ENCODE data around the gene PCBD1.

Gene PCBD1

DNA sequence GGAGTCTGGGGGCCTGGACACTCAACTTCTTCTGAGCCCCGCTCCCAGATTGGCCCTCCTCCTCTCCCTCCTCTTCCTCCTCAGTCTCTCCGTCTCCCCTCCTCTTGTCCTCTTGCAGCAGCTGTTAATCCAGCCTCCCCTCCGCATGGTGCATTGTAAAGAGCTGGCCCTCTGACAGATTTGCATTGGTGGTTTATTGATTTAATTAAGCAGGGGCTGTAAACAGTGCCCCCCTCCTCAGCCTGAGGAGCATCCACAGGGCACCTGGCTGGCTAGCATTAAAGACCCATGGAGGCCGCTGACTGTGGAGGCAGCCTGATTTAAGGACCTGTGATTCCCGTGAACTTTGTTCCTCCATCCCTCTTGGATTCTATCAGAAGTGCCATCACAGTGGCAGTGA is 28.9 kb upstream of the PCBD1 start:
- no peak for DNase-seq

DNA sequence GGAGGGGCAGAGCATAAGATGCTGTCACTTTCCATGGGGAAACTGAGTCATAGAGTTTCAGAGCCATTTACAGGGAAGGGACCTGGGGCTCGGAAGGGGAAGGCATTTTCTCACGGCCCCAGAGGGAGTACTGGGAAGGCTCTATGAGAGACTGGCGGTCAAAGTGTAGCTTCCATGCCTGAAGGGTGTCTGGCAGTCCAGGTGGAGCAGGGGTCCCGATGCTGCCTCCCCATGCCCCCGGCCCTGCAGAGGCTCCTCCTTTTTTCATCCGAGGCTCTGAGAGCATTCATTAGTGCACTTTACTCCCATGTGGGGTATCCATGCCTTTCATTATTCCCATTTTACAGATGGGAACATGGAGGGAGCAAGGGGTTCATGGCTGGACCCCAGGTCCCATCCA is 27.9 kb upstream of the PCBD1 start:
- DNase-seq: no peak

DNA sequence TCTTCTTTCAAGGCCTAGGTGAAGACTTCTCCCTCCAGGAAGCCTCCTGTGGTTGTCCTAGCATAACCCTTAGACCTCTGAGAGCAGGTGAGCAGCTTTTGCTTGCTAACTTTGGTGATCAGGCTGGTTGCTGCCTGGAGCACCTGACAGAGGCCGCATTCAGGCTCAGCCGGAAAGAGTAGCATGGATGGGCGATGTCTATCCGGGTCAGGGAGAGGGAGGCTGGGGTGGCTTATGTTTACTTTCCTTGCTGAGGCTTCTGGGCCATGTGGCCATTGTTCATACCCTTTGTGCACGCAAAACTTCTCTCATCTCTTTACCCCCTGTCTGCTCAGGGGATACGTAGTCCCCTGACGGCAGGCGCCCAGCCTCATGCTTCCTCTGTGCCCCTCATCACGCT is 27.4 kb upstream of the PCBD1 start:
- DNase-seq: no peak

DNA sequence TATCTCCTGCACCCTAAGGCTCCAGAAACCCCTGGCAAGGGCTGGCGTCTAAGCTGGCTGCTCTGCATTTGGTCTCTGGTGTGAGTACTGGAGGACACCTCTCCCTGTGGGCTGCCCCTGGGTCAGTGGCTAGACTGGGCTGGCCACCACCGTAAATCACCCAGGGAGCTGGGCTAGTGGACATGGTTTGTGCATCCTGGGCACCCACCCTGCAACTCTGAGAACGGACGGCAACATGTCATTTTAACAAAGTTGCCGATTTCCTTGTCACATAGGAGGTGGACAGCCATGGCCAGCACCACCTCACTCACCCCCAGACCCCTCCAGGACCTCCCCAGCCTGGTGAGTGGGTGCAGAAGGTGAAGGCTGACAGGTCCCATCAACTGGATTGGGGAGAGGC is 26.8 kb upstream of the PCBD1 start:
- no peak for DNase-seq

DNA sequence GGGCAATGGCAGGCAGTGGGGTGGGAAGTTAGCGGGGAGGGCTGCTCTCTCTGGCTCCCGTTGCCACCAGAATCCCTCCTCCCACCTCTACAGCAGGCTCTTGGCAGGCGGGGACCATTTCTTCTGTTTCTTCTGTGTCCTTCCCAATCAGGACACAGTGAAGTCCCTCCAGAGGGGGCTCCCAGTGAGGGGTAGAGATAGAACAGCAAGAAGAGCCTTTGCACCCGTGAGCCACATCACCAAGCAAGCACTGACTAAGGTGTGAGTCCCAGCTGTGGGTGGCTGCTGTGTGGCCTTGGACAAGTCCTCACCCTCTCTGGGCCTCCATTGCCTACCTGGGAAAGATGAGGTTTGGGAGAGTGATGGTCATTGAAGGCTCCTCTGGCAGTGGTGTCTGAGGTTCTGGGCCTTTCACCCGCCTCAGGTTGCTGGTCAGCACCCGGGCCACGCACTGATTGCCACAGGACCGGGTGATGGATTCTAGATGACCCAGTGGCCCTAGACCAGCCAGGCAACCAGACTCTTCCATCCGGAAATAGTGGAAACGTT is 26.0 kb upstream of the PCBD1 start:
- DNase-seq: no peak

DNA sequence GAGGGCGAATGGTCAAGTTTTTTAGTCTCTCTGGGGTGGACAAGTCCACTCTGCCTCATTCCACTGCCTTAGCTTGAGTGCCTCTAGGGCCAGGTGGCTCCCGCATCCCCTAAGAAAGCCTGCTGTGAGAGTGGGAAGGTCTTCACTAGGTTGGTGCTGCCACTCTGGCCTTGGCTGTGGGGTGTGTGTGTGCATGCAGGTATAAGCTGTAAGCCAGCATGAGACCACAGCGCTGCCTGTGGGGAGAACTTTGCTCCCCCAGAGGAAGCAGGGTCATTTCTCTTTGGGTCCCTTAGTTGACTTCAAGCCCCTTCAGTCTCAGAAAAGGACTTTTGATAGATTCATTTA is 25.5 kb upstream of the PCBD1 start:
- no peak for DNase-seq

DNA sequence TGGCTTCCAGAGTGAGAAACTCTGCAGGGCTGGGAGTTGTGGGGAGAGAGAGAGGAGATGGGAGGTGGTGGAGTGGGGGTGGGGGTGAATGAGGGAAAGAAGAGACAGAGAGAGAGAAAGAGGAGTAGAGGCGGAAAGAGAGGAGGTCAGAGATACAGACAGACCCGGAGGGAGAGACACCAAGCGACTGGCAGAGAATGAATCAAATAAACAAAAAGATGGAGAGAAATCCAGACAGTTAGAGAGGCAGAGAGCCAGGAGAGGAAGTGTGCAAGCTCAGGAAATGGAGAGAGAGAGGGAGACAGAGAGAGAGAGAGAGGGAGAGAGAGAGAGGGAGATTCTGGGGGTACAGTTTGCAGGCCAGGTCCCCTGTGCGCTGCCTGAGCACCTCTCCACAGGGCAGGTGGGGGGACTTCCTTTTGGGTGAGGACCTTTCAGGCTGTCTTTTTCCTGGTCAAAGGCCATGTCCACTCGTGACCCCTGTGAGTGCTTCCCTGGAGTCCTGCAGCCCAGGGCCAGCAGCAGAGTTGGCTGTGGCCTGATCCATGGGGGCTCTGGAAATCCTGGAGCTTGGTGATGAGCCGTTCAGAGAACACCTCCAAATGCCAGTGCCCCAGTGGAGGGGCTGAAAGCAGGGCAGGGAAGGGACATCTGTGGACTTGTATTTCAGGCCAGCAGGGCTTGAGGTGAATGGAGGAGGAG is 25.0 kb upstream of the PCBD1 start:
- DNase-seq: no peak

DNA sequence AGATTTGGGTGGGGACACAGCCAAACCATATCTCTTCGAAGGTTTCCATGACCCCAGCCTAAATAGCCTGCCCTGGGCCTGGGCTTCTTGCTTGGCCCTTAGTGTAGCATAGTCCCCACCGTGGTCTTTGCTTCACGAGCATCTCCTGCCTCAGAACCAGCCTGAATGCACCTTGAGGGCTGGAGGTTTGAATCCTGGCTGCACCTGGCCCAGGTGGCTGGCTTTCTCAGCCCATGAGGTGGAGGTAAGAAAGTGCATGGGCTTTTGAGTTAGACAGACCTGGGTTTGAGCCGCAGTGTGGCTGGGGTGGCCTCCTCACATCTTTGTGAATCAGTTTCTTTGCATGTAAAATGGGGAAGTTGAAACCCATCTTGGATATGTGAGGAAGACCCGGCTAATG is 24.2 kb upstream of the PCBD1 start:
- DNase-seq: no peak

DNA sequence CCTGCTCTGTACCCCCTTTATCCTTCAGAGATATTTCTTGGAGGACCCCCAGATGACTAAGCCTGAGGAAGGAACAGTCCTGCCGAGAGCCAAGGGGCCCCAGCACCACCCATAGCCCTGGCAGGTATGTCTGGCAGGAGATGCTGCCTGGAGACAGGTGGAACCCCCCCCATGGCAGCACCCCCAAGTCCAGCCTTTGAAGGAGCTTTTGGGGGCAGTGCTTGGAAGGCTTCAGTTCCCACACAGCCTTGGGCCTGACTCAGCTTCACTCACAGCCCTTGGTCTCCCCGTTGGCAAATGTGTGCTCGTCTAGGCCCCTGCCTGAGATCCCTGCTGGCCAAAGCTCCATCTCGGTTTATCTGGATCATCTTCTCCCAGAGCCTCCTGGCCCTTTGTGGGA is 23.0 kb upstream of the PCBD1 start:
- DNase-seq: no peak

DNA sequence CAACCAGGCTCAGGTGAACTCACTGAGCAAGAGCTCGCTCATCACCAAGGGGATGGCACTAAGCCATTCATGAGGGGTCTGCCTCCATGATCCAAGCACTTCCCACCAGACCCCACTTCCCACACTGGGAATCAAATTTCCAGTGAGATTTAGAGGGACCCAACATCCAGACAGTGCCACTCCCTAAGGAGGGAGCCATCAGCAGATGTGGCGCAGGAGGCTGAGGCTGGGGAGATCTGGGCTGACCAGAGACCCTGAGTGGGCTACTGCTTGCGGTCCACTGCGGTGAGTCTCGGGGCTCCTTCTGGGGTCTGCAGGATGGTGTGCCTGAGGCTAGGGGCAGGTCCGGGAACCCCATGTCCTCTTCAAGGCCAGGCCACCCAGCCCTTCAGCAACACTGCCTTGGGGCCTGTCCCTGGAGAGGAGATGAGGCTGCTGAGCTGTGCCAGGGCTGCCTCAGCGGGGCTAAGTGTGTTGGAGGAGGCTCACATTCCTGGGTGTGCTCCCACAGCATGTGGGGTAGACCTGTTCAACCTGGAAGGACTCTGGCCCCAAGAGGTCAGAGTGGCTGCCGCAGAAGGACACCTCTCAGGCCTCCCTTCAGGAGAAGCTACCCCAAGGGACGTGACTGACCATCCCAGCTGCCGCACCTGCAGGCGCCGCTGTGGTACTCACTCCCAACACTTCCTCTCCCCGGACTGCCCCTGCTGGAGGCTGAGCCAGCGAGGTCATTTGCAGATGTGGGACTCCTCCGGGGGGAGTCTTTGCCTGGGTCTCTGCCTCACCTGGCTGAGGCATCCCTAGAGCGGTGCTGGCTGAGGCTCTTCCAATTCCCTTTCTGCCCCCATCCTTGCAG is 22.3 kb upstream of the PCBD1 start:
- no peak for DNase-seq

DNA sequence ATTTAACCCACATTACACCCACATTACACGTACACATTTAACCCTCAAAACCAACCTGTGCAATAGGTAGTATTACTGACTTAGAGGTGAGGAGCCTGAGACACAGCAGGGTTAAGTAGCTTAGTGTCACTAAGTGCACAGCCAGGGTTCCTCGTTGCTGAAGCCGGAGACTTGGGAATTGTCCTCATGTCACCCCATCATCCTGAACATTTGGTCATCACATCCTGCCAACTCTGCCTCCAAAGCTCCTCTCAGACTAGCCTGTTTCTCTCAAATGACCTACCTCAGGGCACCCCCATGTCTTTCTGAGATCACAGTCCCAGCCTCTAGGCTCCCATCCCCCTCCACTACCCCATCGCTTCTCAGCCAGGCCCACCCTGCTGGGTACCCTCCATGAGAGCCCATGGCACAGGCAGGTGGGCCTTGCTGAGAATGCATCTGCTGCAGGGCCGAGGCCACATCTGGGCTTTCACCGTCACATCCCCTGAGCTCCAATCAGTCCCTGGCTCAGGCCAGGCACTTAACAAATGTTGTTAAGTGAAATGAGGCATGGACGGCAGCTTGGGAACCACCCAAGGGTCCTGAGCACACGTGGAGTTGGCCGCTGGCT is 21.1 kb upstream of the PCBD1 start:
- no peak for DNase-seq

DNA sequence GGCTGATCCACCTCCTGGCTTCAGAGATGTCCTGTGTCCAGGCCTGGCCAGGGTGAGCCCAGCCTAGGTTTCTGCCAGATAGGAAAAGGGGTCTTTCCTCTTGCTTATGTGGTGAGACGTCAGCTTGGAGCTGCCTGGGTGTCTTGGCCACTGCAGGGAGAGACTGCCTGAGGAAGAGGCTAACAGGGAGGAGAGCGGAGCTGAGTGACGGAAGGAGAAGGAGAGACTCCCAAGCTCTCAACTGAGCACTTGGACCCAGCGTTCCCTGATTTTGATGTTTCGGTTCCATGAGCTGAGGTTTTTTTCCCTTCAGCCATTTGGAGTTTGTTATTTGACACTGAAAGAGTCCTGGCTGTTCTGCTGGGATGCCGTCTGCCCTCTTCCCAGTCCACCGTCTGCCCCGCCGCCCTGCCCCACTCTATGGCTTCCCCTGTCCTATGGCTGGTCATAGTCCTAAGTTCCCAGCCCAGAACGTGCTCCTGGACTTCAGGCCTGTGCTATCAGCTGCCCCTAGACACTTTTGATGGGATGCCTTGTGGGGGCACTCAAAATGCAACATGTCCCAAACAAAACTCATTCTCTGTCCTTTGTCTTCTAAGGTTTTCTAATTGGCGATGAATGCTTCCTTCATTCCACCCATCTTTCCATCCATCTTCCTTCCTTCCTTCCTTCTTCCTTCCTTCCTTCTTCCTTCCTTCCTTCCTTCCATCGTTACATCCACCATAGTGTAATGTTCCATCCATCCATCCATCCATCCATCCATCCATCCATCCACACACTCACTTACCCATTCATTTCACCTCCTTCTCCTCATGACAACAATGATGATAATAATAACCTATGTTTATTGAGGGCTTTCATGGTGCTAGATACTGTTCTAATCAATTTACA is 20.3 kb upstream of the PCBD1 start:
- DNase-seq: no peak

DNA sequence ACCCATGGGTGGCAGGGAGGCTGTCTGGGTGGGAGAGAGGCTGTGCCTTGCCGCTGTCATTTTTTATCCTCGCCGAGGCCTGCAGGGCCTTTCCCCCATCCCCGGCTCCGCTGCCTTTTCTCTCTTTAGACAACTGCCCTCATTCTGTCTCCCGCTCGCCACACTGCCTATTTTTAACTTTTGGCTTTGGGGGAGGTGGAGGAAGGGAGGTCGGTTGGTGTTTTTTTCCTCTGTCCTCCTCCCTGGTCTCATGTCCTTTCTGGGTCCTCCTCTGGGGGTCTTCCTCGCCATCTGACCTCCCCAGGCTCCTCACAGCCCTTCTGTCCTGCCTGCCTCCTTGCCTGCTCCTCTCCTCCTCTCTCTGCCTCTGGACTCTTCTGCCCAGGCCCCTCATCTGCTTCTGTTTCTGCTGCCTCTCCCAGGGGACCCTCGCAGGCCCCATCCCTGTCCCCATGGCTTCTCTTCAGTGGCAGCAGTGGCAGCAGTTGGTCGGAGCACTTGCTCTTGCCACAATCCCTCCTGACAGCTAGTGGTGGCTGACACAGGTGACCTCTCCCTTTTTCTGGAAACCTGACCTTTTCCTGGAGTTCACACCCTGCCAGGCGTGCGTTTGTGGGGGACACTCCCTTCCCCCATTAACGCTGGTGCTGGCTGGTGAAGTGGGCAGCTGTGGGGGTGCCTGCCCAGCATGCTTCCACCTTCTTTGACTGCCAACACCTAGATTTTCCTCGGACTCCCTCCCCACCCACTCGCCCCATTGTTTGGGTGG is 19.5 kb upstream of the PCBD1 start:
- DNase-seq: no peak

DNA sequence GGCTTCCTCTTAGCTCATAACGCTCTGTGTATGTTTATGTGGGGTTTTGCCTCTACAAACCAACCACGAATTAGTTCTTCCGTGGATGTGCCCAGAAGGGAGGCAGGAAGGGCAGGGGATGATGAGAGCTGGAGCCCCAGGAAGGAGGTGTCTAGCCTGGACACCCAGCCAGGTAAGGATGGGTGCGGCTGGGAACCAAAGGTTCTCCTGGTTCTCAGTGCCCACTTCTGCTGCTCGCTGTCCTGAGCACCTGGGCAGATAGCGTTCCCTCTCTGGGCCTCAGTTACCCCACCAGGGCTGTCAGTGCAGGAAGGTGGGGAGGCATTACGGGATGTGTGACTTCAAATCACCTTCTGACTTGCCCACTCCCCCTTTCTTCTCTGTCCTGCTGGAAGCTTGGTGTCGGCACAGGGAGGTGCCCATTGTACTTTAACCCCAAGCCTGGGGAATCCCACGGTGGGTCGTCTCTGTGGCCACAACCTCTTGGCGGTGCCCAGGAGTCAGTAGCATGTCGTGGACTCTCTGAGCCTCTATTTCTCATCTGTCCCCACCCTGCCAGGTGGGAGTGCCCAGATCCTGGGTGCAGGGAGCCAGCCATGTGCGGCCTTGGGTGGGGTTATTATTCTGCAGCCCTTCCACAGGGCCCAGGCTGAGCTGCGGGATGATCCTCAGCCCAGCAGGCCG is 18.7 kb upstream of the PCBD1 start:
- no peak for DNase-seq

DNA sequence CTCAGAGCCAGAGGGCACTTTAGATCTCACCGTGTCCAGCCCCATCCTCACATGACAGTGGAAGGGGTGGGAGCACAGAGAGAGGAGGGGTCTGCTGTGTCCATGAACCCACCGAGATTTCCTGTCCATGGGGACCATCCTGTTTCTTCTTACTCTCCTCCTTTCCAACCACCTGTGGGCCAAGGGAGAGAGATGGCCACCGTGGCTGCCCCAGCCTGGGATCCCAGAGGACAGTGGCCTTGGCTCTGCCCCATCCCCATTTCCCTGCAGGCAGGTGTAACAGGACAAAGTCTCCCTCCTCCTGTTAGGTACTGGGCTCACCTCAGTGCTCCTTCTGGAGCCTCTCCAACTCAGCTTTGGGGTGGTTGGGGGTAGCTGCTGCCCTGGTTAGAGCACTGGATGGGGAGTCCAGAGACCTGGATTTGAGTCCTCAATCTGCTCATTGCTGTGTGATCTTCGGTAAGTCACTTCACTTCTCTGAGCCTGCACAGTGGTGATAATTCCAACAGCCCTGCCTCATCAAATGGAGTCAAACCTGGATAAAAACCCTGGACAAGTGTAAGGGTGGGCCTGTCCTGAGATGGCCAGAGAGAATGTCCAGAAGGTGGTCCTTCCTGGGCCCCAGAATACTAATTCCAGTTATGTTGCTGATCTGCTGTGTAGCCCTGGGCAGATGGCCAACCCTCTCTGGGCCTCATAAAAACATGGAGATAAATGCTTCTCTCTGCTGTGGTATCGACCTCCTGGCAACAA is 17.8 kb upstream of the PCBD1 start:
- no peak for DNase-seq

DNA sequence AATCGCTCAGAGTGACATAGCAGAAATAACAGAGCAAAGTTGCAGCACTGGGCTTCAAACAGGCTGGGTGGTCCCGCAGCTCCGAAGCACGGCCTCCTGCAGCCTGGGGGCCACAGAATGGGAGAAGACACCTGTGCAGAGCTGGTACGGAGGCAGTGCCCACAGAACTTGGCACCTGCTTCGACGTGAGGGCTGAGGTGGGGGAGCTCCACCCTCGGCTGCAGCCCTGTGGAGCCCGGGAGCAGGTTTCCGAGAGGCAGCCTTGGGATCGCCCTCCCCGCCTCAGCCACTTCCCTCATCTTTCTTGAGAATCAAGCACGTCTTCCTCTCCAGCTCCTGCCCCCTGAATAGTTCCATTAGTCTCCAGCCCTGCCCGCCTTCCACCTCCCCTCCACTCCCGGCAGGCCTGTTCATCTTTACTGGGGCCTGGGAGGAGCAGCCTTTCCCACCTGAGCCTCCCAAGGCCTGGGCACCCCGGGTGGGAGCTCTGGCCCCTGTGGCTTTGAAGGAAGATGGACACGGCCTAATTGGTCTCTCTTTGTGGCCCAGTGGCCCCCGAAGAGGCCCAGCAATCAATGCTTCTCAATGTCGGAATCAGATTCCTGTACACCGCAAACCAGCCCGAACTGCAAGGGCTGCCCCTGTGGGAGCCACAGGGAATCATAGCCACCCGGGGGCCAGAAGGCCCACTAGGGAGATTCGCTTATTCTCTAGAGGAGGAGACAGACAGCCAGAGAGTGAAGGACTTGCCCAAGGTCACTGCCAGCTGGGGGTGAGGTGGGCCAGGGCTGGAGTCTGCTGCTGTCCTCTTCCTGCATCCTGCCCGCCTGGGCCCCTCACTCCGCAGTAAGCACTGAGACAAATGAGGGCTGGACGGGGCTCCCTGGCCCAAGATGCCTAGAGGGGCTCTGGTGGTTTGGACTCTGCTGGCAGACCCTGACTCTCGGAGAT is 17.0 kb upstream of the PCBD1 start:
- no peak for DNase-seq

DNA sequence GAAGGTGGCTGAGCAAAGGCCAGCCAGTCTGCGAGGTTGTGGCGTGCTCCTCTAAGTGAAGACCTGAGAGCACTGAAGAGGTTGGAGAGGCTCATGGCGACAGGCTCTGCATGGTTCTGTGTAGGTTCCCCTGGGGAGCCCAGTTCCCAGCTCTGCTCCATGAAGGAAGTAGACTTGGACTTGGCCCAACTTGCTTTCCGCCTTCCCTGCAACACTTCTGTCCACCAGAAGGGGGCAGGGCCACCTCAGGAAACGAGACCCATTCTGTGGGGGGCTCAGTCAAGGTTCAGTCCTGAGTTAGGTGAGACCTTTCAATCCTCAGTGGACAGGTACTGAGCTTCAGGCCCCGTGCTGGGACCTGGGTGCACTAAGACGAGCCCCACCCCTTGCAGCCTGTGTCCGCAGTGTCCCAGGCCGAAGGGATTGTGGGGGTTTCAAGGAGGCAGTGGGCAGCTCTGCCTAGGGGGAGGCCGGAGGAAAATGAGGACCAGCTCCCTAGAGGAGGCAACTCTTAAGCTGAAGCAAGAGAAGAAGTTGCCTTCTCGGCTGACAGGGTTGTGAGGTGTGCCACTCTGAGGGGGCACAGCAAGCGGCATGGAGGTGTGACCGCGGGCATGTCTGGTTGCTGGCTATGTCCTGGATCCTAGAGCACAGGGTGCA is 15.0 kb upstream of the PCBD1 start:
- peak; percentile 54 for DNase-seq

DNA sequence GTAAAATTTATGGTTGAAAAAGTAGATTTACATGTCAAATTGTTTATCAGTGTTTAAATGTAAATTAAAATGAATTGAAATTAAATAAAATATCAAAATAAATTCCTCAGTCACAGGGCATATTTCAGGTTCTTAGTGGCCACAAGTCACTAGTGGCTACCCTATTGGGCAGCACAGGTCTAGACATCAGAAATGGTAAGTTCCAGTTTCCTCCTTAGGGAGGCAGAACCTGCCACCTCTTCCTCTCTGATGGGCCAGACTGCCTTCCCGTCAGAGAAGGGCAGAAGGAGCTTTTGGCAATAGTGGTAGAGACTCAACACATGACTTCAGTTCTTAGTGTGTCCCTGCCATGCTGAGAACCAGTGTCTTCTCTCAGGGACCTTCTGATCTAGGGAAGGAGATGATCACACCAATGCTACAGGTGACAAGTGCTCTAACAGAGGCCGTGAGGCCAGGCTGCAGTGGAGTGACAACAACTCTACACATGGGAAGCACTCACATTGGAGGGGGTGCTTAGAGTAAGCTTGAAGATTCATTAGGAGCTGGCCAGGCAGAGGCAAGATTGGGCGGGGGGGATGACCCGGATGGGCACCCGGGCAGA is 14.4 kb upstream of the PCBD1 start:
- DNase-seq: no peak

Data from fibroblast of skin of right biceps (primary cell).